HG02970 (cell line): ENCODE results near the gene TARS3.
A peak's percentile ranks its signal among the peaks of the same experiment; 100 is the strongest.
"Not testable (repeated sequence)": the region's sequence is repeated elsewhere in the genome, so short reads cannot be mapped to it uniquely, and the experiment has no call there.

Source experiments
- ATAC-seq: cut with Tn5 transposase; IDR thresholded peaks from one replicate; pipeline ENCODE4 v1.9.1; 2021; ENCODE audit warnings: mild to moderate bottlenecking, moderate library complexity, moderate number of reproducible peaks; ENCODE audit not compliant: unreplicated experiment, low FRiP score

Gene TARS3

DNA sequence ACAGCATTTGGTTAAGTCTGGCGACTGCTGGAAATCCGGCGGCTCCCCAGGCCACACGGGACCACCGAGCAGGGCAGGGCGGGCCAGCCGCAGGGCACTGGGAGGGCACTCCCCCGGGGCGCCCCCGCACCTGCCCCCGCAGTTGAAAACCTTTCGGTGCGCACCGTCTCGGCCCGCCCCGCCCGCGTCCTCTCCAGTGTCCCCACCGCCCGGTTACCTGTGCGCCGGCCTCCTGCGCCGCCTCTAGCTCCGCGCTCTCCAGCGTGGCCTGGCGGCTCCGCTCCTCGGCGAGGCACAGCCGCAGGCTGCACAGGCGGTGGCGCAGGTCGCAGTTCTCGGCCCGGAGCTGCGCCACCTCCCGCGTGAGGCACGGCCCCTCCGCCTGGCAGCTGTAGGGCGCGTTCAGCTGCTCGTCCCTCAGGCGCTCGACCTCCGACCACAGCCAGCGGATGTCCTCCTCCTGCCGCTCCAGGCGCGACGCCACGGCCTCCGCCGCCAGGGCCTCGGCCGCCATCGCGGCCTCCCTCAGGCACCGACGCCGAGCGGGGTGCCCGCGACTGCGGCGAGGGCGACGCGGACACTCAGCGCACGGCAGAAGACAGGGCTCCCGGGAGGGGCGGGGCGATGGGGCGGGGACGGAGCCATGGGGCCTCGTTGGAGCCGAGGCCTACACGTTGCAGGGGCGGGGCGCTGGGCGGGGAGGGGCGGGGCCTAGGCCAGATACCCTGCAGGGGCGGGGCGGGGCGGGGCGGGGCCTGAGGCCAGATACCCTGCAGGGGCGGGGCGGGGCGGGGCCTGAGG, at the start of gene TARS3:
Gene TARS3 (minus strand): TSS at position 600 of the 801 bp plus-strand sequence. CDS start 86 bp downstream, at position 514.
- ATAC-seq = peak; percentile 87

DNA sequence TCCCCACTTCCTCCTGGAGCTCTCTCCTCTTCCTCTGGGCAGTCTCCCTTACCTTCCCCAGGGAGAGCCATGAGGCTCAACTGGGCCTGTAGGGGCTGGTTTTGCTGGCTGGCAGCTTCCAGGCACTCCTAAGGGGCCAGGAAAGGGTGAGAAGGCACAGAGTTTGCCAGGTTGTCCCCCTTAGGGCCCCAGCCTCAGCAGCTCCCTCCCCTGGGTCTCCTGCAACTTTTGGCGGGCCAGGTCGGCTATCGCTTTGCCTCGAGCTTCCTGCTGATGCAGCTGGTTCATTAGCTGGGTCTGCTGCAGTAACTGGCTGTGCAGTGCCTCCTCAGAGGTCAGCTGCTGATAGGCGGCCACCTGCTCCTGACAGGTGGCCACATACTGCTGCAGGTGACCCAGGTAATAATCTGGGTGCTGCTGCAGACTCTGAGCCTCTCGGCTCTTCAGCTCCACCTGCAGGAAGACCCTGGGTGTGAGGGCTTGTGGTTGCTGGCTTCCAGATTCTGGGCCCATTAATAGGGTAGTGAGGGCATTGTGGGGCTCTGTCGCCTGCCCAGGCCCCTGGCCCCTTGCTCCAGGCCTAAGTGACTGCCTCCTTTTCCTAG, 49.3 kb upstream of the TARS3 start:
- no peak for ATAC-seq

DNA sequence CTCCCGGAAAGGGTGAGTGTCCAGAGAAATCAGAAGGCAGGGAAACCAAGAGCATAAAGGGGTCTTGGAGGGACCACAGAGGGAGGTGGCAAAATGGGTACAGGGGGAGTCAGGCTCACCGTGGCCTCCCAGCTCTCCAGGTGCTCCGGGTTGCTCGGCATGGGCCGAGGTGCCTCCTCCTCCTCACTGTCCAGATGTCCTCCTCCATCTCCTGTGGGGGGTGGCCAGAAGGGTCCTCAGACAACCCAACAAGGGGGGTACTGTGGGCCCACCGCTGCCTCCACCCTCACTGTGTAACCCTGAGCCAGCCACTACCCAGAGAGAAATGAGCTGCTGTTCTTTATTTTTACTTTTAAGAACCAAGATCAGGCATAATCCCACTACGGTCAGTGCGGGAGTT, 48.6 kb upstream of the TARS3 start:
- no peak for ATAC-seq

DNA sequence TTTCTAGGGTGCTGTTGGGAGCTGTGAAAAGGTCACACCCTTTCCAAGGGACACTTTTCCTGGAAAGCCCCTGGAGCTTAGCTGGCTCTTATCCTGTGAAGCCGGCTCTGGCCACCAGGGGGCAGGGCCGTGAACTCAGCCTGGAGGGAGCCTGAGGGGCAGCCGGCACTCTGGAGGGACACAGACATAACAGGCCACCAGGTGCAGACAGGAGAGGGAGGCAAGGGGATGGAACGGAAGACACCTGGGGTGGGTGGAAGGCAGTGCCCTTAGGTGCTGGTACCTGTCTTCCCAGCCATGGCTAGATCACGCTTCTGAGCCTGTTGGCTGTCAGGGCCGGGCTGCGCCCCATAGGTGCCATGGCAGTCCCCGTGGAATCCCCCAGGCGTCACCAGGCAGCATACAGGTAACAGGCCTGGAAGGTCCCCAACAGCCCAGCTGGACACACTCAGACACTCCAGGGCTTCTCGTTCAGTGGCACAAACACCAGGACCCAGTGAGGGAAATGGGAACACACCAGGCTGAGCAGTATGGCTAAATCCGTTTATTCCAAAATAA, 42.9 kb upstream of the TARS3 start:
- ATAC-seq = not testable (repeated sequence)

DNA sequence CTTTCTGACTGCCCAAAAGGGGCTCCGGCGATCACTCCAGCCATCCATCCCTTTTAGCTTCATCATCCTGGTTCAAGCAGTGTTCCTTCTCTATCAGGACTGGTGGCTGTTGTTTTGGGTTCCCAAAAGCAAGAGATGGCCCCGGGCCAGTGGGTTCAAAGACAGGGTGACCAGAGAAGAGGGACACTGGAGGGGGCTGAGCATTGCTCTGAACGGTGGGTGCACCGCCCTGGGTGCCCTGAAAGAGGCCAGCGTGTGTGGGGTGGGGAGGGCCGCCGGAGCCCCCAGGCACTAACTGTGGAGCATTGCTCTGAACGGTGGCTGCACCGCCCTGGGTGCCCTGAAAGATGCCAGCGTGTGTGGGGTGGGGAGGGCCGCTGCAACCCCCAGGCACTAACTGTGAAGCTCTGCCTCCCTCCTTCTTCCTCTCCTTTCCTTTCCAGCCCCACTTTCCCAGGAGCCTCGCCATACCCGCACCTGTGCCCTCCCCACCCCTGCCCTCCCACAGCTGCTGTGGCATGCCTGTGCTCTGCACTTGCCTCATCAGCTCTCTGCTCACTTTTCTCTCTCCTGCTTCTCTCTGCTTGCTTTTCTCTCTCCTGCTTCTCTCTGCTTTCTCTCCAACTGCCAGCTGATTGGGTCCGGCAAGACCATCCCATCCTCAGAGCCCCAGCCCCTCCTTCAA, 41.6 kb upstream of the TARS3 start:
- no peak for ATAC-seq

DNA sequence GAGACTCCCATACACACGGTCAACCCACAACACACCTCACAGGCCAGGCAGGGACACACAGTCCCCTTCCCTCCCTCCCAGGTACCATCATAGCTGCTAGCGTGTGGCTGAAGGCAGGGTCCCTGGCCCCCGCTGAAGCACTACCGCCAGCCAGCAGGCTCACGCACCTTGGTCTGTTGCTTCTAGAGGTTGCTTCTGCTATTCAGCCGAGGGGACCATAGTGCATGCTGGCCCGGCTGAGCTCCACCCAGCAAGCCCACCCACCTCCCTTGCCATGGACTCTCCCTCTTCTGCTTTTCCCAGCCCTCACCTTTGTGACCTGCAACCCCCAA, 41.0 kb upstream of the TARS3 start:
- ATAC-seq = not testable (repeated sequence)

DNA sequence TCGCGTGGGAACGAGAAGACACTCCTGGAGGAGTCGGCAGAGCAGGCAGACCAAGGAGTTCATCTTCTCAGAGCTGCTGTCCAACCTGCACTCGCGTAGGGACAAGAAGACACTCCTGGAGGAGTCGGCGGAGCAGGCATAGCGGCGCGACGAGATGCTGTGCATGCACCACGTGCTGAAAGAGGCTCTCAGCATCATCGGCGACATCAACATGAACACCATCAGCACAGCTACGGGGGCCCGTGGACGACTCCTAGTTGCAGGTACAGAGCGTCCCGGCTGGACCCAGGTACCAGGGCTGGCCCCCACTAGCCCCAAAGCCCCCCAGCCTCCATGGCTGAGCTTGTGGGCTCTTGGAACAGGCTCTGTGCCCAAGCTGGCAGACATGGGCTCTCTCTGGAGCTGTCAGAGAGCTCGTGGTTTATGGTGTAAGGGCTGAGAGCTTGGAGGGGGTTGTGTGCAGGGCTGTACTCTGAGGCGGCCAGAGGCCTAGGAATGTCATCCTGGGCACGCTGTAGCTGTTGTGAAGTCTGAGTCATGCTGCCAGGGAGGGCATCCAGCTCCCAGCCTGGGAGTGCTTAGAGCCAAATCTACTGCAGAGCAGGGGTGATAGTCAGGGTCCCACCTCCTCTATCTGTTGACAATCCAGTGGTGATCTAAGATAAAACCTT, 40.5 kb upstream of the TARS3 start:
- not testable (repeated sequence) for ATAC-seq

DNA sequence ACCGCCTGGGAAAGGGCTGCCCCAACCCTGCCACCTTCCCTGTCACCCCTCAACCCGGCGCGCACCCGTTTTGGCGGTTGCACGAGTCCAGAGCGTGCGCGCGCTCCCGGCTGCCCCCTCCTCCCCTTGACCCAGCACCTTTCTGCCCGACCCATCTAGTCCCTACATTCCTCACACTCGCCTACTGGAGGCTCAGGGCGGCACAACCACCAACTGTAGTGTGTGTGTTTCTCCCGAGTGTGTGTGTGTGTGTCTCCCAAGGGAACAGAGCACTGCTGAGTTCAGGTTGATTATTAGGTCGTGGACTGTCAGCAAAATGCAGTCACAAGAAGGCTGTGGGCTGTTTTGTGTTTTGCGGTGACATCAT, 22.4 kb upstream of the TARS3 start:
- ATAC-seq = not testable (repeated sequence)

DNA sequence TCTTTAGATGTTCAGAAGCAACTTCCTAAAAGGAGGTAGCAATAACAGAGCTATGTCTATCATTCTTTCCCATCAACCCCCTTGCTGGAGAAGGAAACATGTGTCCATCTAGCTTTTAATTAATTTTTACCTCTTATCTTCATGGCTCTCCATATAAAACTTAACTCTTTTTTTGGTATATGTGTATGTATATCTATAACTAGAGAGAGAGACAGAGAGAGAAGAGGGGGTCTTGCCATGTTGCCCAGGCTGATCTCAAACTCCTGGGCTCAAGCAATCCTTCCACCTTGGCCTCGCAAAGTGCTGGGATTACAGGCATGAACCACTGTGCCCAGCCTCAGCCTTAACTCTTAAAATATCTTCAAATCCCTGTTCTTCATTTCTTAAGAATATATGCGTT, 10.6 kb upstream of the TARS3 start:
- ATAC-seq = not testable (repeated sequence)

DNA sequence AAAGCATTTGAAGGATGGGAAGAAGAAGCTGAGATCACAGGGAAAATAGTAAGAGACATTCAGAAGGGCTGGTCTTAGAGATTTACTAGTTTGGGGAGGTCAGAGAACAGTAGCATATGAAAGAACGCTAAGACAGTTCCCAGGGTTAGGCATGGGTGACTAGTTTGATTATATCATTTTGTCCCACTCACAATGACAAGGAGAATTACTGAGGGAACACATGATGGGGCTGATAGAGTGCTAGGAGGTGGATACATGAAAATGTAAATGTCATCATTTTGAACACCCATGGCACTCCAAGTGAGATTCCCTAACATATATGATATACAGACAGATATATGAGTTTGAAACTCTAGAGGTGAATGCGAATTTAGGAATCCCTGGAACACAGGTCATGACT, 9.3 kb upstream of the TARS3 start:
- ATAC-seq = no peak

DNA sequence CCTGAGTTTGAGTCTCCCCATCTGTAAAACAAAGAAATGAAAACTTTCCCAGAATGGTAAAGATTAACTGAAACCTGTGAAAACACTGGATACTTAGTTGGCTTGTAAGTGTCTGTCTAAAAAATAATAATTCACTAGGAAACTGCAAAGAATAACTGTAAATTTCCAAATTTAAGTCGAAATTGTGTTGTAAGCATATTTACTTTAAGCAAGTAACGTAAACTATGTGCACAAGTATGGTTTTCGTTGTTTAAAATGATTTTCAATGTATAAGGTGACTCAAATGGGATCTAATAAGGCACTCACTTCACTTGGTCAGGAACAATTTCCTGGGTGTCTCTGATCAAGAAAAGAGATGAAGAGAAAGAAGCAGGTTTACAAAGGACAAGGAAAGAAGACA, 8.5 kb upstream of the TARS3 start:
- ATAC-seq = no peak

DNA sequence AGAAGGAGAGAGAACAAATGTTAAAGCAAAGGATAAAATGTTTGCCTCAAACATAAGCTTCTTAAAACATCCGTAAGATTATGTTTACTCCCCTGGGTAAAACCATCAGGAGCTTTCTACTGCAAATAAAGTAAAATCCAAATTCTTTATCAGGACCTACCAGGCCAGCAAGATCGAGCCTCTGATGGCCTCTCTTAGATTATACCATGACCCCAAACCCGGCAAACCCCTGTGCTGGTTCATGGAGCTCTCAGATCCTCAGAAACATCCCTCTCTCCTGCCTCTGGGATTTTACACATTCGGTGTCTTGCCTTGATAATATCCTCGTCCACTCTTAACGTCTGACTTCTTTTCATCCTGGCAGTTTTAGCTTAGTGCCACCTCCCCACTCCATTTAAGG, 7.5 kb upstream of the TARS3 start:
- ATAC-seq = no peak

DNA sequence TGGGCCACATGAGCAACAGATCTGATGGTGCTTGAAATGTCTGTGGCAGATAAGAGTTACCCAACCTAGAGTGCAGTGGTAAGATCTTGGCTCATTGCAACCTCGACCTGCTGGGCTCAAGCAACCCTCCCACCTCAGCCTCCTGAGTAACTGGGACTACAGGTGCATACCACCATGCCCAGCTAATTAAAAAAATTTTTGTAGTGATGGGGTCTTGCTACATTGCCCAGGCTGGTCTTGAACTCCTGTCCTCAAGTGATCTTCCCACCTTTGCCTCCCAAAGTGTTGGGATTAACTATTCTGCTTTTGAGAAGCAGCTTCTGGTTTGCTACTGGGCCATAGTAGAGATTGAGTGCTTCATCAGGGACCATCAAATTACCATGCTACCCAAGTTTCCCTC, 2.9 kb upstream of the TARS3 start:
- no peak for ATAC-seq

DNA sequence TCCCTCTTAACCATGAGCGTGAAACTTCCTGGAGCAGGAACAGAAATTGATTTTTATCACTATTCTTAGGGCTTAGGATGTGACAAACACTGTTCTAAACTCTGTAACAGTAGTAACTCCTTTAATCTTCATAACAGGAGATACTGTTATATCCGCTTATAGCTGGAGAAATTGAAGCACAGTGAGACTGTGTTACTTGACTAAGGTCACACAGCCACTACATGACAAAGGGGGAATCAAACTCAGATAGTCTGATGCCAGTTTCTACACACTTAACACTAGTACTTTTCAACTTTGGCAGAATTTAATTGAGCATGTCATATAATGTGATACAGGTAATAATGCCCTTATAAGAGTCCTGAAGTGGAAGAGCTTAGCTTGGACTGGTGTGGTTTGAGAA, 800 bp upstream of the TARS3 start:
- ATAC-seq = no peak

DNA sequence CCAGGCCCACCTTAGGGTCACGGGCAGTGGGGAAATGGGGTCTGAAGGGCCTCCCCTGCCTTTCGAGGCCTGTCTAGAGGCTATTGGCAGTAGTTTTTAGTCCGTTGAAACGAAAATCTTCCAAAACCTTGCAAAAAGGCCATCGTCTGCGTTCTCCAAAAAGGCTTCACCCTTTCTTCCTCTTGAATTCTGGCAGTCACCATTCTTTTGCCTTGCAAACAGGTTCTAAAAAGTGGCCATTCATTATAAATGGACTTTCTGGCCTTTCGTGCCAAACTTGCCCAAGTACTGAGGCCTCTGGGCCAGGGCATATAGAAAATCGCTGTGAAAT, 367 bp upstream of the TARS3 start:
- ATAC-seq = no peak

DNA sequence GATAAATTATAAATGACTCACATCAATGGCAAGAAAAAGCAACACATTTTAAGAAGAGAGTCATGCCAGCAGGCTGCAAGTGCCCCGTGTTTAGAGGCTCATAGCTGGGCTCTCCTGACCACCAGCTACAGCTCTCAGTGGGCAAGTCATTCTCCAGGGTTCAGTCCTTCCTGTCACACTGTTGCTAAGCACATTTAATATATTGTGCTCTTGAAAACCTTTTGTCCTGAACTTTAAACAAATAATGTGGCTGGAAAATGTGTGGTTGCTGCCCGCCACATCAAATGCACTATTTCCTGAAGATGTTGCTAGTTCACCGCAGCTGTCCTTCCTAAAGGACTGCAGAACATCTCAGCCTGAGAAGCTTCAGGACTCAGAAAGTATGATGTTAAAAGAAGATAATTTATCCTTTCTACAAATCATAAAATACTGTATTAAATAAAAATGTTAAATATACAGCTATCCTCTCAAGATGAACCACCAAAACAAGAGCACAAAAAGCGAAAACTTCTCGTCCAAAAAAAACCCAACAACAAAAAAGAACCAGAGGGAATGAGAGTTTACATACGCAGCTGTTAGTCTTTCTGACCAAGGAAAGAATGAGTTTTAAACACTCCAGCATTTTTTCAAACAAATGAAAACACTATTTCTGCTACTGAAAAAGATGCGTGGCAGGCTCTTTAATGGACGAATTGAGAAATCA, 951 bp downstream of the TARS3 start:
- peak; percentile 26 for ATAC-seq

DNA sequence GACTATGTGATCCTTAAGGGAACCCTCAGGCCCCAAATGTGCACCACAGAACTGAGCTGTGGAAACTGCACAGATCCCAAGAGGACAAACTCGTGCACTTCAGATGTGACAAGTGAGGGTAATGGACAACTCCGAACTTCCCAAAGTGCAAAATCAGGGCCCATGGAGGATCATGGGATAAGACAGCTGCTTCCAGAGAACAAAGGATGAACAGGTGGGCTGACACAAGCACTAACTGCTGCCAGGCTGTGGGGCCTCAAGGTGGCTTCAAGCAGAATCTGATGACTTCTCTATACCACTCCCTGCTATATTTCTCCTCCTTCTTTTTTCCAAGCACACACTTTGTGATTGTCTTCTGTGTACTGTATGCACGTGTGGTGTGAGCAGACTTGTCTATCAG, 5.4 kb downstream of the TARS3 start:
- ATAC-seq = no peak

DNA sequence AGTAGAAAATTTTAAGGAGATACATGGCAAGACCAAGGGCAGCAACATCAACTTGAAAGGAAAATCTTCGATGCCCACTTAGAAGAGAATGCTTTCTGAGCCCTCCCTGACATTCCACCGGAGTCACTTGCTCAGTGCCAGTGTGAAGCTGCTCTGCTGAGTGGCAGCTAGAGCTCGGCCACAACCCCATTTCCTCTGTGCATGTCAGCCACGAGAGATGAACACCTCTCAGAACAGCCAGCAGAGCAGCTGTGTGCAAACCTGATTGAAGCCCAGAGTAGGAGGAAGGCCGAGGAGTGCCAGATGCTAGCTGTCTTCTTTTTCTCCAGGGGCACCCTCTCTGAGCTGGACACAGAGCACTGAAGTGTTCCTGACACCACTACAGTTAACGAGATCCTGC, 12.2 kb downstream of the TARS3 start:
- ATAC-seq = no peak

DNA sequence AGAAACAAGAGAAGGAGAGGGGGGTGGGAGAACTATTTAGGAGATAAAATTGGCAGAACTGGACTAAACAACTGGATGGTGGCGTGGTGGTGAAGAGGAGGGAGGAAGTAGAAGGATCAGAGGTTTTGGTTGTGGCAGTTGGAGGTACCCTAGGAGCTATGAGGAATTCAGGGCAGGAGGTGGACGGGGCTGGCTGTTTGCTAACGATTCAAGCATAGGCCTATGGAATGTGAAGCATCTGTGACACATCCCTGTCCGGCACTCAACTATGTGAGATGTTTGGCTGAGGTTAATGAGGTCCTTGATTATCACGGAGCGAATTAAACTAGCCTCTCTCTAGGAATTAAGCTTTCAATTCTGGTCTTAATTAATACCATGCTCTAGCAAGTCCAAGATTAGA, 13.5 kb downstream of the TARS3 start:
- no peak for ATAC-seq

DNA sequence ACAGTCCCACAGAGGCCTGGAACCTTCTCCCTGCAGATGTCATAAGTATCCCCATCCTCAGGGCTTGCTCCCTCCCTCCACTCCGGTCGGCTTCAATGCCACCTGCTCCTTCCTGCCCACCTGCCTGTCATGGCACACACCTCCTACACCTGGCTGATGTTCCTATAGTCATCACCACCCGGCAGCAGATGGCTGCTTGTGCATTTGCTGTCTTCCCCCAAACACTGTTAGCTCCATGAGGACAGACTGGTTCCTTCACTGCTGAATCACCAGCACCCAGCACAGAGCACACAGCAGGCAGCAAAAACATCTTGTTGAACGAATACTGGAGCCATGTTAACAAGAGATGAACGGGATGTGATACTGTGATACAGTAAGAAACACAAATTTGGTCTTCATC, 14.8 kb downstream of the TARS3 start:
- no peak for ATAC-seq

DNA sequence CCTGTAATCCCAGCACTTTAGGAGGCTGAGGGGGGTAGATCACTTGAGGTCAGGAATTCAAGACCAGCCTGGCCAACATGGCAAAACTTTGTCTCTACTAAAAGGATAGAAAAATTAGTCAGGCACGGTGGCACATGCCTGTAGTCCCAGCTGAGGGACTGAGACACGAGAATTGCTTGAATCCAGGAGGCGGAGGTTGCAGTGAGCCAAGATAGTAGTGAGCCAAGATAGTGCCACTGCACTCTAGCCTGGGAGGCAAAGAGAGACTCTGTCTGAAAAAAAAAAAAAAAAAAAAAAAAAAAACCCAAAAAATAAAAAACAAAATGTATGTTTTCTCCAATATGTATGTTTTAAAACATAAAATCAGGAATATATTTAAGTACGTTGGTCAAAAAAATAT, 16.3 kb downstream of the TARS3 start:
- no peak for ATAC-seq
